ENCODE data around the gene PTPN5.

Gene PTPN5

DNA sequence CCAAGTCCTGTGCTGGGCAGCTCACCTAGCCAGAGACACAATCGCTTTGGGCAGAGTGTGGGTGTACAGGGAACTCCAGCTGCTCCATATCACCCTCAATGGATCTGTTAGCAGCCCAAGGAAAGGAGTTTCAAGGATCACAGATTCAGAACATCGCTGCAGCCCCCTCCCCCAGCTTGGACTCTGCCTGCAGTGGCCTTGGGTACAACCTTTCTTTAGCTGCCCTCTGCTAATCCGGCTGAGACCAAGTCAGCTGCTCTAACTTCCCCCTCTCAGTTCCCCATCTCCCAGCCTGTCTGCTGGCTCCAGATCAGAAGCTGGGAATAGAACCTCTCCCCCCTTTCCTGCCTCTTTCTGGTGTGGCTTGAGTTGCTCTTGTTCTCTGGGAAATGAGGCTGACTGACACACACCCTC lies 91.7 kb downstream of the PTPN5 start:
- WGBS (ENCODE audit: extremely low coverage, insufficient coverage, insufficient read length) = no CpG with 5 or more reads among the region's 3 CpGs

DNA sequence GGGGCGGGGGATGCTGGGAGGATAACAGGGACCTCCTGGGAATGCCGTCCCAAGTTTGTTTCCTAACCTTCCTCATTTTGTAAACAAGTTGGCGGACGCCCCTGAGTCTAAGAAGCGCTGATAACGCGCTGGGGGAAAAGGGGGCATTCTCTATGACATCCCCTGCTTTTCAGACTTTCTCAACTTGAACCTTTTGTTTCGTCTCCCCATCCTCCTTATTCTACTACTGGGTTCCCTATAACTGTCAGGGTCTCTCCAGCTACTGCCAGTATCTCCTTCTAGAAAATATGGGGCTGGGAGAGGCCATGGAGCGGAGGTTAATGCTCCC lies 92.4 kb downstream of the PTPN5 start:
- Histone ChIP-seq H3K23ac (ENCODE audit: low read length) (no peak overlapping the region), H3K27ac (ENCODE audit: low read depth, low read length) (no peak overlapping the region), H3K4me2 (ENCODE audit: low read length) (peak overlapping the region; percentile 57), H2AK5ac (ENCODE audit: low read length) (no peak overlapping the region), H3K4me3 (ENCODE audit: low read depth, low read length) (peak overlapping the region; percentile 88), H4K91ac (ENCODE audit: low read depth, low read length) (no peak overlapping the region), H3K4ac (ENCODE audit: low read depth, low read length) (no peak overlapping the region), H2BK5ac (ENCODE audit: low read depth, low read length, poor library complexity) (no peak overlapping the region), H3K27me3 (ENCODE audit: insufficient read depth, low read length) (no peaks in the 10 kb centered on the region), H3K79me1 (ENCODE audit: low read length) (no peaks in the 10 kb centered on the region), H3K18ac (ENCODE audit: low read length) (no peak overlapping the region), H4K8ac (ENCODE audit: low read depth, low read length) (no peak overlapping the region), H3K4me1 (ENCODE audit: control insufficient read depth in 1 of 2, insufficient read depth in 2 of 2, low read length in 2 of 2) (peaks cover 0 to 7% of the 10 kb centered on the region in 2 experiments), H4K12ac (ENCODE audit: low read depth, low read length) (no peak overlapping the region), H3K9ac (ENCODE audit: low read length) (no peak overlapping the region), H3K9me3 (ENCODE audit: insufficient read depth, low read depth, low read length) (no peaks in the 10 kb centered on the region), H3K14ac (ENCODE audit: low read length) (no peak overlapping the region), H2BK120ac (ENCODE audit: insufficient read depth, low read length, poor library complexity) (no peak overlapping the region), H2AFZ (ENCODE audit: insufficient read depth, low read length, poor library complexity) (peak overlapping the region; percentile 80), H3K79me2 (ENCODE audit: control insufficient read depth, insufficient read depth, low read length, poor library complexity) (no peaks in the 10 kb centered on the region), H3K36me3 (ENCODE audit: control insufficient read depth in 1 of 2, insufficient read depth in 2 of 2, low read length in 2 of 2) (no peaks in the 10 kb centered on the region), H2BK12ac (ENCODE audit: low read length) (no peak overlapping the region)
- no CpG with 5 or more reads among the region's 9 CpGs for WGBS (ENCODE audit: extremely low coverage, insufficient coverage, insufficient read length)
- no peak for DNase-seq

More for the DNA sequence above, 91.7 kb downstream of the PTPN5 start:
- Histone ChIP-seq H4K91ac (ENCODE audit: low read depth, low read length) (no peak overlapping the region), H3K36me3 (ENCODE audit: control insufficient read depth in 1 of 2, insufficient read depth in 2 of 2, low read length in 2 of 2) (no peaks in the 10 kb centered on the region), H2BK120ac (ENCODE audit: insufficient read depth, low read length, poor library complexity) (no peak overlapping the region), H2BK5ac (ENCODE audit: low read depth, low read length, poor library complexity) (no peak overlapping the region), H4K12ac (ENCODE audit: low read depth, low read length) (no peak overlapping the region), H3K9me3 (ENCODE audit: insufficient read depth, low read depth, low read length) (no peaks in the 10 kb centered on the region), H3K27ac (ENCODE audit: low read depth, low read length) (no peak overlapping the region), H3K79me1 (ENCODE audit: low read length) (no peaks in the 10 kb centered on the region), H3K4me2 (ENCODE audit: low read length) (no peak overlapping the region), H2BK12ac (ENCODE audit: low read length) (no peak overlapping the region), H3K4me1 (ENCODE audit: control insufficient read depth in 1 of 2, insufficient read depth in 2 of 2, low read length in 2 of 2) (peaks cover 0 to 7% of the 10 kb centered on the region in 2 experiments), H3K27me3 (ENCODE audit: insufficient read depth, low read length) (no peaks in the 10 kb centered on the region), H2AK5ac (ENCODE audit: low read length) (no peak overlapping the region), H3K18ac (ENCODE audit: low read length) (no peak overlapping the region), H3K4ac (ENCODE audit: low read depth, low read length) (no peak overlapping the region), H4K8ac (ENCODE audit: low read depth, low read length) (no peak overlapping the region), H3K4me3 (ENCODE audit: low read depth, low read length) (no peak overlapping the region), H3K23ac (ENCODE audit: low read length) (no peak overlapping the region), H3K79me2 (ENCODE audit: control insufficient read depth, insufficient read depth, low read length, poor library complexity) (no peaks in the 10 kb centered on the region), H3K14ac (ENCODE audit: low read length) (no peak overlapping the region), H3K9ac (ENCODE audit: low read length) (no peak overlapping the region), H2AFZ (ENCODE audit: insufficient read depth, low read length, poor library complexity) (peak overlapping the region; percentile 25)
- no peak for DNase-seq

DNA sequence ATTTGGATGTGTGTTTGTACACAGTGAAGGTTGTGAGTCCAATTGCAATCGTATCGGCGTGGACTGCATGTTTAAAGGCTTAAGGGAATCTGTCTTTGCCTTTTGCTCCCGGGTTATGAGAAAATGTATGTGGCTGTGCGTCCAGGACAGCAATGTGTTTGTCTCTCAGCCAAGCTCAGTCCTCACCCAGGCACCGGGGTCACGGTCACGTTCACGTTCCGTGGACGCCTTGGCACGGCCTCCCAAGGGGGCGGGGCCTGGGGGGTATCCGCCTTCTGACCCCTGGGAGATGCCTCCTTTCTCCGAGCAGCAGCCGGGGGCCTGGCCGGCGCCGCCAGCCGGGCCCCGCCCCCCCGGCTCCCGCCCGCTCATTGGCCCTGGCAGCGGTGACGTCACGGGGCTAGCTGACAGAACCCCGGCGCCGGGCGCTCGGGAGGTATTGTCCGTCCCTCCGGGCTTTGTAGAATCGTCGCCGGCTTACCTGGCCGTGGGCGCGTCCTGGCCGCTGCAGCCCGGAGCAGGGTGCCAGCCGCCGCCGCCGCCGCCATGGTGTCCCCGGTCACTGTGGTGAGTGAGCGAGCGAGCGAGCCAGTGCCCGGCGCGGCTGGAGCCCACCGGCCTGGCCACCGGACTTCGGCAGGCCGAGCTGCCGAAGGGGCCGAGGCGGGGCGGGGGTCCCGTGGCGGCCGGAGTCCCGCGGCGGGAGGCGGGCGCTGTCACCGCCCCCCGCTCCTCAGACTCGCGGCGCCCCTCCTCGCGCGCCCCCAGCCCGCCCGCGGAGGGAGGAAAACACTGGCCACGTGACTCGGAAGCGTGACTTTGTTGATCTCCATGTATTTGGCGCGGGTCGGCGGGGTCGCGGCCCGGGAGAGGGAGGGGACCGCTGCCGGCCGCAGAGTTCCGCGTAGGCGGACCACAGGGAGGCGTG lies 93.0 kb downstream of the PTPN5 start, which contains the start of gene TMEM86A:
Gene TMEM86A, plus strand, starts transcription at position 439 of the 928 bp plus-strand sequence. Its CDS starts 108 bp downstream, at position 547.
- Histone ChIP-seq H3K27me3 (ENCODE audit: insufficient read depth, low read length) (no peaks in the 10 kb centered on the region), H3K14ac (ENCODE audit: low read length) (peak within 1 kb of the TSS; percentile 53), H2BK120ac (ENCODE audit: insufficient read depth, low read length, poor library complexity) (no peak within 1 kb of the TSS), H2BK5ac (ENCODE audit: low read depth, low read length, poor library complexity) (no peak within 1 kb of the TSS), H3K4me2 (ENCODE audit: low read length) (peak within 1 kb of the TSS; percentile 57), H3K36me3 (ENCODE audit: control insufficient read depth in 1 of 2, insufficient read depth in 2 of 2, low read length in 2 of 2) (no peaks in the 10 kb centered on the region), H3K27ac (ENCODE audit: low read depth, low read length) (no peak within 1 kb of the TSS), H3K4me3 (ENCODE audit: low read depth, low read length) (peak within 1 kb of the TSS; percentile 88), H3K79me1 (ENCODE audit: low read length) (no peaks in the 10 kb centered on the region), H4K91ac (ENCODE audit: low read depth, low read length) (no peak within 1 kb of the TSS), H2BK12ac (ENCODE audit: low read length) (no peak within 1 kb of the TSS), H2AK5ac (ENCODE audit: low read length) (no peak within 1 kb of the TSS), H3K9ac (ENCODE audit: low read length) (no peak within 1 kb of the TSS), H3K4ac (ENCODE audit: low read depth, low read length) (no peak within 1 kb of the TSS), H3K9me3 (ENCODE audit: insufficient read depth, low read depth, low read length) (no peaks in the 10 kb centered on the region), H3K23ac (ENCODE audit: low read length) (no peak within 1 kb of the TSS), H4K8ac (ENCODE audit: low read depth, low read length) (peak within 1 kb of the TSS; percentile 36), H2AFZ (ENCODE audit: insufficient read depth, low read length, poor library complexity) (peak within 1 kb of the TSS; percentile 80), H3K79me2 (ENCODE audit: control insufficient read depth, insufficient read depth, low read length, poor library complexity) (no peaks in the 10 kb centered on the region), H4K12ac (ENCODE audit: low read depth, low read length) (no peak within 1 kb of the TSS), H3K4me1 (ENCODE audit: control insufficient read depth in 1 of 2, insufficient read depth in 2 of 2, low read length in 2 of 2) (peaks cover 0 to 7% of the 10 kb centered on the region in 2 experiments), H3K18ac (ENCODE audit: low read length) (no peak within 1 kb of the TSS)
- DNase-seq = peak; percentile 91 to 95
- WGBS (ENCODE audit: extremely low coverage, insufficient coverage, insufficient read length) = no CpG with 5 or more reads among the region's 98 CpGs

DNA sequence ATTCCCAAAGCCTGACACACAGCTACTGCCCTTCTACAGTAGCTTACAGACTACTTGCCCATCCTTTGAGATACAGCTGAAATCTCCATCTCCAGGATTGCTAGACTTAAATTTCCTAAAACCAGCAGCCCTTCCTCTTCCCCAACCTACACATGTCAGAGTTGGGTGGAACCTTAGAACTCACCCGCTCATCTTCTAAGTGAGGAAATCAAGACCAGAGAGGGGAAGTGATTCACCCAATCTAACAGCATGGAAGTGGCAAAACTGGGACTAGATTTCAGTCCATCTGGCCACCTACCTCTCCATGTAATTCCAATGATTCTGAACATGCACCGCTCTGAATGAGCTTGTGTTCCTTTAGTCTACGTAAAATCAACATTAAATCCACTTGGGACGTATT lies 94.0 kb downstream of the PTPN5 start:
- WGBS (ENCODE audit: extremely low coverage, insufficient coverage, insufficient read length) = no CpG with 5 or more reads among the region's 4 CpGs
- H2AFZ ChIP-seq (ENCODE audit: insufficient read depth, low read length, poor library complexity) = no peak overlapping the region
- H4K8ac ChIP-seq (ENCODE audit: low read depth, low read length) = no peak overlapping the region
- H3K9me3 ChIP-seq (ENCODE audit: insufficient read depth, low read depth, low read length) = no peaks in the 10 kb centered on the region
- H3K14ac ChIP-seq (ENCODE audit: low read length) = no peak overlapping the region
- H2BK5ac ChIP-seq (ENCODE audit: low read depth, low read length, poor library complexity) = no peak overlapping the region
- no peak overlapping the region for H3K27ac ChIP-seq (ENCODE audit: low read depth, low read length)
- H3K23ac ChIP-seq (ENCODE audit: low read length) = no peak overlapping the region
- no peak overlapping the region for H2BK12ac ChIP-seq (ENCODE audit: low read length)
- no peaks in the 10 kb centered on the region for H3K36me3 ChIP-seq (ENCODE audit: control insufficient read depth in 1 of 2, insufficient read depth in 2 of 2, low read length in 2 of 2)
- DNase-seq = no peak
- no peak overlapping the region for H3K9ac ChIP-seq (ENCODE audit: low read length)
- no peak overlapping the region for H3K18ac ChIP-seq (ENCODE audit: low read length)
- no peak overlapping the region for H4K12ac ChIP-seq (ENCODE audit: low read depth, low read length)
- no peak overlapping the region for H4K91ac ChIP-seq (ENCODE audit: low read depth, low read length)
- no peaks in the 10 kb centered on the region for H3K79me1 ChIP-seq (ENCODE audit: low read length)
- no peak overlapping the region for H2BK120ac ChIP-seq (ENCODE audit: insufficient read depth, low read length, poor library complexity)
- H3K27me3 ChIP-seq (ENCODE audit: insufficient read depth, low read length) = no peaks in the 10 kb centered on the region
- H3K4ac ChIP-seq (ENCODE audit: low read depth, low read length) = no peak overlapping the region
- no peak overlapping the region for H2AK5ac ChIP-seq (ENCODE audit: low read length)
- H3K4me3 ChIP-seq (ENCODE audit: low read depth, low read length) = no peak overlapping the region
- H3K79me2 ChIP-seq (ENCODE audit: control insufficient read depth, insufficient read depth, low read length, poor library complexity) = no peaks in the 10 kb centered on the region
- H3K4me1 ChIP-seq (ENCODE audit: control insufficient read depth in 1 of 2, insufficient read depth in 2 of 2, low read length in 2 of 2) = peaks cover 0 to 7% of the 10 kb centered on the region in 2 experiments
- H3K4me2 ChIP-seq (ENCODE audit: low read length) = no peak overlapping the region
